ENCODE measurements around the gene TPSG1. TPM values are rescaled to one million over a fixed set of nuclear protein-coding genes. Genes with fewer than 3 reads are reported as not detected.

TPSG1 gene
- total RNA-seq, 1 donor from 2014 or later: not detected

DNA sequence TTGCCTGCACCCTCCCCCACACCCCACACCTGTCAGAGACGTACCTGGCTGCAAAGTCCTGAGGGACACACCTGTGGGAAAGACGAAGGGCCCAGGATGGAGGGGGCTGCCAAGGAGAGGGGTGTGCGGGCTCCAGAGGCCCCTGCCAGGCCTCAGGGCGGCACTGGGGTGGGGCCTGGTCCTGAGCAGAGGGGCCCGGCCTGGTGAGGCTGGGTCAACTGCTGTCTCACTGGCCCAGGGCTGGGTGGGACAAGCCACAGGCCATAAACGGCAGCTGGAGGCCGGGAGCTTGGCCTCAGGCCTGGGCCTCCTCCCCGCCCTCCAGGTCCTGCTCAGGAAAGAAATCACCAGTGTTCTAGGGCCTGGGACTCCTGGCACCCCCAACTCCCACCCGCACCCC lies 510 bp downstream of the TPSG1 start:
- TF ChIP-seq, protein P1, sequence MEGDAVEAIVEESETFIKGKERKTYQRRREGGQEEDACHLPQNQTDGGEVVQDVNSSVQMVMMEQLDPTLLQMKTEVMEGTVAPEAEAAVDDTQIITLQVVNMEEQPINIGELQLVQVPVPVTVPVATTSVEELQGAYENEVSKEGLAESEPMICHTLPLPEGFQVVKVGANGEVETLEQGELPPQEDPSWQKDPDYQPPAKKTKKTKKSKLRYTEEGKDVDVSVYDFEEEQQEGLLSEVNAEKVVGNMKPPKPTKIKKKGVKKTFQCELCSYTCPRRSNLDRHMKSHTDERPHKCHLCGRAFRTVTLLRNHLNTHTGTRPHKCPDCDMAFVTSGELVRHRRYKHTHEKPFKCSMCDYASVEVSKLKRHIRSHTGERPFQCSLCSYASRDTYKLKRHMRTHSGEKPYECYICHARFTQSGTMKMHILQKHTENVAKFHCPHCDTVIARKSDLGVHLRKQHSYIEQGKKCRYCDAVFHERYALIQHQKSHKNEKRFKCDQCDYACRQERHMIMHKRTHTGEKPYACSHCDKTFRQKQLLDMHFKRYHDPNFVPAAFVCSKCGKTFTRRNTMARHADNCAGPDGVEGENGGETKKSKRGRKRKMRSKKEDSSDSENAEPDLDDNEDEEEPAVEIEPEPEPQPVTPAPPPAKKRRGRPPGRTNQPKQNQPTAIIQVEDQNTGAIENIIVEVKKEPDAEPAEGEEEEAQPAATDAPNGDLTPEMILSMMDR (IDR thresholded peaks at IDR 0.05; ENCODE audit: partially characterized antibody, unreplicated experiment): no peak
- H3K4me3 Mint-ChIP-seq (ENCODE audit: unreplicated experiment): no peak overlapping the region
- DNase-seq: no peak
- no peaks in the 10 kb centered on the region for H3K36me3 Mint-ChIP-seq (ENCODE audit: unreplicated experiment)
- H3K27ac Mint-ChIP-seq (ENCODE audit: unreplicated experiment): no peak overlapping the region
- peaks cover 21% of the 10 kb centered on the region for H3K27me3 Mint-ChIP-seq (ENCODE audit: unreplicated experiment)
- peaks cover 21% of the 10 kb centered on the region for H3K9me3 Mint-ChIP-seq (ENCODE audit: unreplicated experiment)
- H3K4me1 Mint-ChIP-seq (ENCODE audit: low read depth, unreplicated experiment): peaks cover 6% of the 10 kb centered on the region

DNA sequence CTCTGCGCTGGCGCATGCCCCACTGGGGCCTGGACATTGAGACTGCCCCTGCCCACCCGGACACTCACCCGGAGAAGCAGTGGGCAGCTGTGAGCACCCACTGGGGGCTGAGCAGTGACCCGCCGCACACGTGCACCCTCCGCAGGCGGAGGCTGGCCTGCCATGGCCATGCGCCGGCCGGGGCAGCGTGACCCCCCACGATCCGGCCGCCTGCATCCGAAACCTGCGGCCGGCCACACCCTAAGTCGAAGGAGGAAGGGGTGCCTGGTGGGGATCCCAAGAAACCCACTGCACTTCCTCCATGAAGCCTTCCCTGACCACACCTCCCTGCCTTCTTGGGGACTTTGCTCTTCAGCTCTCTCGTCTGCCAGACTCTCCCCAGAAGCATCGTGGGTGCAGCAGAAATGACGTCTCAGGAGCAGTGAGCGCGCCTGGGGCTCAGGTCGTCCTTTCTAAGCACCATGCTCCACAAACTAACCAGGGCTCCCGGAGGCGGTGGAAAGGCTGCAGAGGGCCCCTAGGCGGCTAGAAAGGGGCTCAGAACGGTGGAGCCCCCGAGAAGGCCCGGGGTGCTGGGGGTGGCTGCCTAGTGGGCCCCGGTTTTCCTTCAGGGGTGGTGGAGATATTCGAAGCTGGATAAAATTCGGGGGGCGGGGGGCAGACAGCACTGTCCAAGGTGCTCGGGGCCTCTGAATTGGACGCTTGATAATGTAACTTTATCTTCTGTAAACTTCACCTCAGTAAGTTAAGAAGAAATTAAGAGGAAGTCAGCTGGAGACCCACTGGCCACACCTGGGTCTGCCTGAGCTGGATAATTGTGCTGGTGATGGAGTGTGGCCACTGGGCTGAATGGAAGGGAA lies 1.5 kb downstream of the TPSG1 start:
- H3K4me1 Mint-ChIP-seq (ENCODE audit: low read depth, unreplicated experiment): peaks cover 6% of the 10 kb centered on the region
- H3K36me3 Mint-ChIP-seq (ENCODE audit: unreplicated experiment): no peaks in the 10 kb centered on the region
- H3K27me3 Mint-ChIP-seq (ENCODE audit: unreplicated experiment): peaks cover 21% of the 10 kb centered on the region
- DNase-seq: no peak
- no peak overlapping the region for H3K4me3 Mint-ChIP-seq (ENCODE audit: unreplicated experiment)
- peak overlapping the region; percentile 82 for H3K27ac Mint-ChIP-seq (ENCODE audit: unreplicated experiment)
- TF ChIP-seq, protein P1 (IDR thresholded peaks at IDR 0.05; ENCODE audit: partially characterized antibody, unreplicated experiment): no peak
- H3K9me3 Mint-ChIP-seq (ENCODE audit: unreplicated experiment): peaks cover 21% of the 10 kb centered on the region

DNA sequence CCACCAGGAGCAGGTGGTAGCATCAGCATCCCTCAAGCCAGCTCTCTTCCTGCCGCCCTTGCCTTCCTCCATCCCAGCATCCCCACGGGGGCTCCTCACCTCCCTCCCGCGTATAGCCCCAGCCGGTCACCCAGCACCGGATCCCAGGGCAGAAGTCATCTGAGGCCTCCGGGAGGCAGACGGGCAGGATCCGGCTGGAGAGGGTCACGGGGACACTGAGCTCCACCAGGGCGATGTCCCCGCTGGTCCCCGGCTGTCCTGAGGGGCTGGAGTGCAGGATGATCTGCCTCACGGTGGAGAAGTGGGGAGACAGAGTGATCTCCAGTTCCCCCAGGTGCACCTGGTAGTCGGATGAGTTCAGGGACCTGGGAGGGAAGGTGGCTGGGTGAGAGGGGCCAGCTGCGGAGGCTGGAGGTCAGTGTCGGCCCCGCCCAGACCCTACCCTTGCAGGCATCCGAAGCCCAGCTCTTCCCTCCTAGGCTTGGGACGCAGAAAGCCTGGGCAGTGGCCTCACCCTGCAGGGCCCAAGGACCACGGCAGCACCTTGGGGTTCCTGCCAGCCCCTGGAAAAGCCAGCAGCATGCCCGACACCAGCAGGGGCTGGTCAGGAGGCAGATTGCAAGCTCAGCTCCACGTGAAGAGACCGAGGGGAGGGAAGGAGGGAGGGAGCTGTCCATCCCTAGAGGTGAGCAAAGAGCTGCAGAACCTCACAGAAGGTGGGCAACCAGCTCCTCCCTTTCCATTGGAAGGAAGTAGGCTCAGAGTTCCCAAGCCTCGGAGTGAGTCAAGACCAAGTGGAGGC lies 2.3 kb downstream of the TPSG1 start:
- DNase-seq: no peak
- Mint-ChIP-seq H3K27me3 (ENCODE audit: unreplicated experiment) (peaks cover 19% of the 10 kb centered on the region), H3K9me3 (ENCODE audit: unreplicated experiment) (peaks cover 22% of the 10 kb centered on the region), H3K4me3 (ENCODE audit: unreplicated experiment) (no peak overlapping the region), H3K27ac (ENCODE audit: unreplicated experiment) (no peak overlapping the region), H3K4me1 (ENCODE audit: low read depth, unreplicated experiment) (peaks cover 6% of the 10 kb centered on the region), H3K36me3 (ENCODE audit: unreplicated experiment) (no peaks in the 10 kb centered on the region)
- TF ChIP-seq, protein P1 (IDR thresholded peaks at IDR 0.05; ENCODE audit: partially characterized antibody, unreplicated experiment): no peak

DNA sequence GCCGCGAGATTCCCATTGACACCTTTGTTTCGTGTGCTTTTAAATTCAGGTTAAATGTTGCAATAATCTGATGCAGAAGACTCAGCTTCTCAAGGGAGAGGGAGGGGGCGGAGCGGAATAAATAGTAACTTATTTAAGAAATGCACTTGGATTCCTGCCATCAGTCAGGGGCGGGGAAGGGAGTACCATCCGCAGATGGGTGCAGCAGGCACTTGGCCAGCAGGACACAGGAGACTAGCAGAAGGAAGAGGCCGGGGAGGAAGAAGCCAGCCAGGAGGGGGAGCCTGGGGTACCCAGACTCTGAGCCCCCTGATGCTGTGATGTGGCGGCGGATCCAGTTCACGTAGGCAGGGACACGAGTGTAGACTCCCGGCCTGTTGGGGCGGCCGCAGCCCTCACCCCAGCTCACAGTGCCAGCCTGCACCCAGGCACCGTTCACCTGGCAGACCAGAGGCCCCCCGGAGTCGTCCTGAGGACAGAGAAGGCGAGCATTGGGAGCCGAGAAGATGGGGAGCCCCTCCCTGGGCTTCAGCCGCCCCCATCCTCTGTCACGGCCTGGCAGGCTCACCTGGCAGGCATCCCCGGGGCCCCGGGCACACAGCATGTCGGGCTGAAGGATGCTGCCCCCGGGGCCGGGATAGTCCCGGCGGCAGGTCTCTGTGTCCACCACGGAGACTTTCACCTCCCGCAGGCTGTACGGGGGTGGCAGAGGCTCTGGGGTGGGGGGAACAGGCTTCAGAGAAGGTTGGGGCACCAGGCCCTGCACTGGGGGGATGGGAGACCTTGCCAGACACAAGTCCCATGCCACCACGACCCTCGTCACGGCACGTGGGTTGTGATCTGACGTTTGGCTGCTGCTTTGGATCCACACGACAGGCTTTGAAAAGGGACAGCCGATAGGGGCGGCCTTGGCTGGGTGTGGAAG lies 3.2 kb downstream of the TPSG1 start:
- Mint-ChIP-seq H3K36me3 (ENCODE audit: unreplicated experiment) (no peaks in the 10 kb centered on the region), H3K4me1 (ENCODE audit: low read depth, unreplicated experiment) (peaks cover 2% of the 10 kb centered on the region), H3K4me3 (ENCODE audit: unreplicated experiment) (no peak overlapping the region), H3K27ac (ENCODE audit: unreplicated experiment) (peak overlapping the region; percentile 6), H3K9me3 (ENCODE audit: unreplicated experiment) (peaks cover 19% of the 10 kb centered on the region), H3K27me3 (ENCODE audit: unreplicated experiment) (peaks cover 18% of the 10 kb centered on the region)
- no peak for DNase-seq
- TF ChIP-seq, protein P1 (IDR thresholded peaks at IDR 0.05; ENCODE audit: partially characterized antibody, unreplicated experiment): no peak
